Activated CD4-positive, alpha-beta memory T cell treated with anti-CD3 and anti-CD28 coated beads, Interleukin-2, amount 10 ng/mL, durations not matched to agents 7 days and 5 days (primary cell): ENCODE results near the gene SETD7. TPM values are rescaled to one million over a fixed set of nuclear protein-coding genes. Genes with fewer than 3 reads are reported as not detected.

Source experiments
- CTCF ChIA-PET: fragments of 350-600 bp; sonication (Branson Sonifier 250); formaldehyde crosslinking; loops from one replicate; lab custom pipeline; 2021; ENCODE audit warnings: antibody characterized with exemption, inconsistent platforms; lab: Charles Lee
- POLR2A ChIA-PET: fragments of 350-600 bp; sonication (Branson Sonifier 250); formaldehyde crosslinking; loops from one replicate; lab custom pipeline; 2021; ENCODE audit warnings: antibody characterized with exemption; lab: Charles Lee
- DNase-seq: peaks from one replicate; pipeline ENCODE4 v3.0.0-alpha.2; 2020
- H3K27ac Mint-ChIP-seq: one replicate; pipeline ENCODE4 v1.8.0; 2021; ENCODE audit warnings: mild to moderate bottlenecking, mixed read lengths
- H3K27me3 Mint-ChIP-seq: one replicate; pipeline ENCODE4 v1.8.0; 2021; ENCODE audit warnings: mixed read lengths
- H3K36me3 Mint-ChIP-seq: one replicate; pipeline ENCODE4 v1.8.0; 2021; ENCODE audit warnings: low read depth, mixed read lengths
- H3K4me1 Mint-ChIP-seq: one replicate; pipeline ENCODE4 v1.8.0; 2021; ENCODE audit warnings: mixed read lengths
- H3K4me3 Mint-ChIP-seq: one replicate; pipeline ENCODE4 v1.8.0; 2021; ENCODE audit warnings: mild to moderate bottlenecking, mixed read lengths
- H3K9me3 Mint-ChIP-seq: one replicate; pipeline ENCODE4 v1.8.0; 2021; ENCODE audit warnings: mixed read lengths
- total RNA-seq, 2 experiments: library from RNA; stranded (reverse); gene quantifications; one replicate each; pipeline ENCODE4 v1.2.3, GENCODE V29; 2021

The SETD7 gene
- total RNA-seq, 2 experiments from 2014 or later: 16.0 to 17.7 TPM

- no peak overlapping the region for H3K4me3 Mint-ChIP-seq
- H3K36me3 Mint-ChIP-seq: peaks cover 55% of the 10 kb centered on the region
- POLR2A ChIA-PET: interaction anchor here (1.0 kb wide), 1 partner anchor 42 kb away, joined by 3 read pairs; the partner anchor contains the start of gene SETD7
- no peak overlapping the region for H3K27ac Mint-ChIP-seq
- CTCF ChIA-PET: interaction anchor here (0.9 kb wide), 1 partner anchor 16 kb away, joined by 3 read pairs; no protein-coding TSS in a partner anchor
- no peaks in the 10 kb centered on the region for H3K27me3 Mint-ChIP-seq
- peaks cover 5% of the 10 kb centered on the region for H3K4me1 Mint-ChIP-seq
- H3K9me3 Mint-ChIP-seq: no peaks in the 10 kb centered on the region
- no peak for DNase-seq
Measured at GRCh38 chr4:139514382-139515059, 41.5 kb downstream of the SETD7 start.

DNA sequence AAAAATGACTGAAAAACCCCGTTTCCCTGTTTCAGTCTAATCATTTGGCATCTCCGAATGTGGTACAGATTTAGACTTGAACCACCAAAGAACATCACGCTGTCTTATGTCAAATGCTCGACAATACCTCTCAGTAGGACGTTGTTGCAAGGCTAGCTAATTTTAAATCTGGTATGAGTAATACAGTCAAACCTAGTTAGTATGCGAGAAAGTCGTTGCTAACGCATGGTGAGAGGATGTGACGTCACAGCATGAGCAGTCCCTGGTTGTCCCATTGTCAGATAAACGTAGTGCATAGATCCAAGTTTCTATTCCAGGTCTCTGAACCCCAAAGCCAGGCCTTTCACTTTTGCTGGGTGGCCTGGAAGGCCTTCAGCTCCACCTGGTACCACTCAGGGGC is 44.7 kb downstream of the SETD7 start:
- peaks cover 5% of the 10 kb centered on the region for H3K4me1 Mint-ChIP-seq
- H3K9me3 Mint-ChIP-seq: no peaks in the 10 kb centered on the region
- no peak overlapping the region for H3K4me3 Mint-ChIP-seq
- CTCF ChIA-PET: no interaction called here
- H3K36me3 Mint-ChIP-seq: peaks cover 49% of the 10 kb centered on the region
- no peak for DNase-seq
- POLR2A ChIA-PET: interaction anchor here (1.0 kb wide), 1 partner anchor 10 kb away, joined by 3 read pairs; no protein-coding TSS in a partner anchor
- H3K27ac Mint-ChIP-seq: no peak overlapping the region
- no peaks in the 10 kb centered on the region for H3K27me3 Mint-ChIP-seq

DNA sequence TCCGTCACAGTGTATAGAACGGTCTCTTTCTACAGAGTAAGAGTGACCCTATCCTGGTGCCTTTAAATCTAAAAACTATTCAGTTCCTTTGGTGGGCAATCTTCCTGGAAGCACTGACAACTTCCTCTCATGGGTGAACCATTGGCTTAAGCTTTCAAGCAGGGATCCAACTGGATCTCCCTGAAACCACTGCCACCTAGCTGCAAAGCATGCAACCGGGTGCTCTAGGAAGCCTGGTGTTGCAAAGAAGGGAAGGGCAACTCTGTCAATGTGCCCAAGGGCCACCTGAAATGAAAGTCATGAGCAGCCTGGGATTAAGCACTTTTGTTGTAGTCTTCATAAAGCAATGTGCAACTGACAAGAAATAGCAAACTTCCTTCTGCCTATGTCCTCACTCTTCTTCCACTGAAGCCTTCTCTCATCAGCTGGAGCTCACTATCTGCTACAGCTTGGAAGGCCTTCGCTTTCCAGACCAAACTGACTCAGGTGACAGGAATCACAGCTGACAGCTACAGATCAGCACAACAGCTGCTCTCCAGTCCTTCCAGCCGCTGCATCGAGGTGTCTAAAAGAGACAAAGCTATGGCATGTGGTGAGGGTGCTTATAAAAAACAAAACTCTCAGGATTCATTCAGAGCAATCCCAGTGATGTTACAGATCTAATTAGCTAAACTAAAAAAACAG is 46.1 kb downstream of the SETD7 start:
- H3K36me3 Mint-ChIP-seq: peaks cover 40% of the 10 kb centered on the region
- no peaks in the 10 kb centered on the region for H3K9me3 Mint-ChIP-seq
- H3K27ac Mint-ChIP-seq: no peak overlapping the region
- CTCF ChIA-PET: interaction anchor here (0.6 to 1.2 kb wide), 3 partner anchors 12 to 33 kb away, joined by 3 to 6 read pairs (median 3); no protein-coding TSS in a partner anchor
- DNase-seq: no peak
- POLR2A ChIA-PET: no interaction called here
- no peaks in the 10 kb centered on the region for H3K27me3 Mint-ChIP-seq
- peaks cover 5% of the 10 kb centered on the region for H3K4me1 Mint-ChIP-seq
- H3K4me3 Mint-ChIP-seq: no peak overlapping the region

DNA sequence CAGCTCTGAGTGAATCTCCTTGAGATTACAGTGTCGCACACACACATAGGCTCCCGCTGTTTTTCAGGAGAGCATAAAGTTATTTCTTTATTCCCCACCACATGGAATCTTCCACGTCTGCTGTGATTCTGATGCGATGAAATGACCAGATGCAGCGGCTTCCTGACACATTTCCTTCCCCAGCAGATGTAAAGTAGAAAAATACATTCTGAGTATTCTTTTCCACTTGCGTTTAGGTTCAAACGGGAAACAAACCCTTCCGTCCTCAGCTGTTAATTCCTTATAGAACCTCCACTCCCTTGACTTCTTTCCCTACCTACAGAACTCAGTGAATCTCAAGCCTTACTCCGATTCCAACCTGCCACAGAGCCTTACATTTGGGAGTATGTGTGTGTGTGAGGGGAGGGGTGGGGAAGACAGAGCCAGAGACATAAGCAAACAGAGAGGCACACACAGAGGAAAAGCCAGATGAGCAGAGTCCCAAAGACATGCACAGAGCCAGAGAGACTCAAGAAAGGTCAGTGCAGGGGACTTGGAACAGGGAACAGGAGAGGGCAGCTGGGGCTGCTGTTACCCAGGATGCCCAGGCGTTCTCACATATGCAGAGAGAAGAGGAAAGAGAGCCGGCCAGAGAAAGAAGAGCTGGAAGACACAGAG is 47.3 kb downstream of the SETD7 start:
- Mint-ChIP-seq H3K36me3 (peaks cover 31% of the 10 kb centered on the region), H3K4me3 (no peak overlapping the region), H3K4me1 (peaks cover 5% of the 10 kb centered on the region), H3K27ac (no peak overlapping the region), H3K9me3 (no peaks in the 10 kb centered on the region), H3K27me3 (no peaks in the 10 kb centered on the region)
- DNase-seq: no peak
- CTCF ChIA-PET: interaction anchor here (0.6 to 1.5 kb wide), 2 partner anchors 11 to 186 kb away, joined by 5 to 8 read pairs; no protein-coding TSS in a partner anchor
- POLR2A ChIA-PET: interaction anchor here (1.2 kb wide), 1 partner anchor 53 kb away, joined by 3 read pairs; no protein-coding TSS in a partner anchor

GRCh38 chr4:139506774-139507173 is 49.2 kb downstream of the SETD7 start:
- peaks cover 20% of the 10 kb centered on the region for H3K36me3 Mint-ChIP-seq

GRCh38 chr4:139503622-139504166 is 52.3 kb downstream of the SETD7 start:
- Mint-ChIP-seq H3K9me3 (no peaks in the 10 kb centered on the region), H3K4me3 (no peak overlapping the region), H3K36me3 (peaks cover 7% of the 10 kb centered on the region), H3K27ac (no peak overlapping the region), H3K27me3 (no peaks in the 10 kb centered on the region), H3K4me1 (peaks cover 4% of the 10 kb centered on the region)
- CTCF ChIA-PET: no interaction called here
- DNase-seq: no peak
- POLR2A ChIA-PET: no interaction called here

More at GRCh38 chr4:139506774-139507173, 49.2 kb downstream of the SETD7 start:
- ChIA-PET CTCF (interaction anchor here (1.1 kb wide), 1 partner anchor 9 kb away, joined by 4 read pairs; no protein-coding TSS in a partner anchor), POLR2A (no interaction called here)
- DNase-seq: no peak
- H3K27ac Mint-ChIP-seq: no peak overlapping the region
- no peaks in the 10 kb centered on the region for H3K9me3 Mint-ChIP-seq
- H3K4me3 Mint-ChIP-seq: no peak overlapping the region
- H3K27me3 Mint-ChIP-seq: no peaks in the 10 kb centered on the region
- H3K4me1 Mint-ChIP-seq: peaks cover 9% of the 10 kb centered on the region

GRCh38 chr4:139501927-139502899 is 53.8 kb downstream of the SETD7 start:
- no peaks in the 10 kb centered on the region for H3K27me3 Mint-ChIP-seq
- H3K9me3 Mint-ChIP-seq: no peaks in the 10 kb centered on the region
- POLR2A ChIA-PET: no interaction called here
- peaks cover 7% of the 10 kb centered on the region for H3K4me1 Mint-ChIP-seq
- no peak for DNase-seq
- CTCF ChIA-PET: interaction anchor here (1.0 to 1.3 kb wide), 2 partner anchors 27 to 28 kb away, joined by 3 read pairs; no protein-coding TSS in a partner anchor
- no peak overlapping the region for H3K27ac Mint-ChIP-seq
- no peak overlapping the region for H3K4me3 Mint-ChIP-seq
- H3K36me3 Mint-ChIP-seq: peaks cover 6% of the 10 kb centered on the region

- no peaks in the 10 kb centered on the region for H3K9me3 Mint-ChIP-seq
- no peak overlapping the region for H3K27ac Mint-ChIP-seq
- H3K4me3 Mint-ChIP-seq: no peak overlapping the region
- peaks cover 4% of the 10 kb centered on the region for H3K36me3 Mint-ChIP-seq
- peaks cover 7% of the 10 kb centered on the region for H3K4me1 Mint-ChIP-seq
- DNase-seq: no peak
- POLR2A ChIA-PET: interaction anchor here (1.2 kb wide), 1 partner anchor 10 kb away, joined by 3 read pairs; no protein-coding TSS in a partner anchor
- CTCF ChIA-PET: interaction anchor here (0.9 to 1.3 kb wide), 3 partner anchors 28 to 29 kb away, joined by 3 read pairs; no protein-coding TSS in a partner anchor
- no peaks in the 10 kb centered on the region for H3K27me3 Mint-ChIP-seq
Measured at GRCh38 chr4:139501527-139501926, 54.5 kb downstream of the SETD7 start.

- Mint-ChIP-seq H3K9me3 (no peaks in the 10 kb centered on the region), H3K27me3 (no peaks in the 10 kb centered on the region), H3K4me1 (peaks cover 7% of the 10 kb centered on the region), H3K36me3 (peaks cover 3% of the 10 kb centered on the region), H3K27ac (no peak overlapping the region), H3K4me3 (no peak overlapping the region)
- ChIA-PET POLR2A (interaction anchor here (1.2 kb wide), 1 partner anchor 10 kb away, joined by 3 read pairs; no protein-coding TSS in a partner anchor), CTCF (interaction anchor here (0.9 to 1.3 kb wide), 2 partner anchors 28 to 30 kb away, joined by 3 read pairs; no protein-coding TSS in a partner anchor)
- no peak for DNase-seq
Measured at GRCh38 chr4:139501117-139501516, 54.9 kb downstream of the SETD7 start.

- H3K4me1 Mint-ChIP-seq: peaks cover 7% of the 10 kb centered on the region
- no peak for DNase-seq
- no peak overlapping the region for H3K27ac Mint-ChIP-seq
- CTCF ChIA-PET: interaction anchor here (2.4 to 2.6 kb wide), 2 partner anchors 9 to 32 kb away, joined by 8 to 13 read pairs; no protein-coding TSS in a partner anchor
- POLR2A ChIA-PET: no interaction called here
- no peaks in the 10 kb centered on the region for H3K9me3 Mint-ChIP-seq
- H3K27me3 Mint-ChIP-seq: no peaks in the 10 kb centered on the region
- H3K36me3 Mint-ChIP-seq: no peaks in the 10 kb centered on the region
- no peak overlapping the region for H3K4me3 Mint-ChIP-seq
Measured at GRCh38 chr4:139499186-139499585, 56.8 kb downstream of the SETD7 start.

DNA sequence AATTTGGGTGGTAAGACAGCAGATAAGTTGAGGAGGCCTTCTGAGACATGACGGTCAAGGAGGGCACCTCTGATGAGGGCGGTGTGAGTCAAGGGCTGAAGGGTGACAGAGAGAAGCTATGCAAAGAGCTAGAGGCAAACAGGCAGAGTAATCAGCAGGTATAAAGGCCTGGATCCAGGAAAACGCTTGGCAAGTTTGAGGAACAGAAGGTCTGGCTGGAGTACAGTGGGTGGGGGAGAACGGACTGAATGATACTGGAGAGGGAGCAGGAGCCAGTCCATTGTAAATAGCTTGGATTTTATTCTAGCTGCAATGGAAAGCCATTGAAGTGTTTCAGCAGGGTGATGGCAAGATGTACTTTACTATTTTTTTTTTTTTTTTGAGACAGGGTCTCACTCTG is 62.8 kb downstream of the SETD7 start:
- H3K9me3 Mint-ChIP-seq: no peaks in the 10 kb centered on the region

More for the DNA sequence above, 62.8 kb downstream of the SETD7 start:
- H3K4me1 Mint-ChIP-seq: peaks cover 1% of the 10 kb centered on the region
- H3K27me3 Mint-ChIP-seq: no peaks in the 10 kb centered on the region
- ChIA-PET POLR2A (interaction anchor here (0.5 kb wide), 1 partner anchor 72 kb away, joined by 3 read pairs; no protein-coding TSS in a partner anchor), CTCF (no interaction called here)
- no peak for DNase-seq
- no peaks in the 10 kb centered on the region for H3K36me3 Mint-ChIP-seq
- no peak overlapping the region for H3K4me3 Mint-ChIP-seq
- no peak overlapping the region for H3K27ac Mint-ChIP-seq
